IPS-18a (cell line): Measurements from ENCODE around the gene PEX12.
"Not testable (repeated sequence)": the region's sequence is repeated elsewhere in the genome, so short reads cannot be mapped to it uniquely, and the experiment has no call there.

Experiments used
- H3K27ac ChIP-seq: one replicate; pipeline ENCODE4 v1.5.1; 2013; ENCODE audit warnings: low read length
- H3K27me3 ChIP-seq: one replicate; pipeline ENCODE4 v1.6.1; 2013; ENCODE audit warnings: mild to moderate bottlenecking, low read length; ENCODE audit not compliant: control insufficient read depth, insufficient read depth
- H3K36me3 ChIP-seq: one replicate; pipeline ENCODE4 v1.6.1; 2013; ENCODE audit warnings: low read depth, low read length; ENCODE audit not compliant: control insufficient read depth
- H3K4me1 ChIP-seq: one replicate; pipeline ENCODE4 v1.6.1; 2013; ENCODE audit warnings: low read depth, low read length; ENCODE audit not compliant: control insufficient read depth
- H3K4me3 ChIP-seq: one replicate; pipeline ENCODE4 v1.5.1; 2013; ENCODE audit warnings: low read length
- H3K9ac ChIP-seq: one replicate; pipeline ENCODE4 v1.6.1; 2013; ENCODE audit warnings: mild to moderate bottlenecking, low read length, moderate library complexity
- H3K9me3 ChIP-seq: one replicate; pipeline ENCODE4 v1.6.1; 2013; ENCODE audit warnings: low read depth, low read length; ENCODE audit not compliant: control insufficient read depth

Gene PEX12

GRCh38 chr17:35546487-35546886, 31.9 kb downstream of the PEX12 start:
- no peaks in the 10 kb centered on the region for H3K36me3 ChIP-seq
- no peaks in the 10 kb centered on the region for H3K4me1 ChIP-seq
- no peak overlapping the region for H3K9ac ChIP-seq
- H3K27me3 ChIP-seq, result no peaks in the 10 kb centered on the region
- no peak overlapping the region for H3K4me3 ChIP-seq
- no peaks in the 10 kb centered on the region for H3K9me3 ChIP-seq
- H3K27ac ChIP-seq, result no peak overlapping the region

DNA sequence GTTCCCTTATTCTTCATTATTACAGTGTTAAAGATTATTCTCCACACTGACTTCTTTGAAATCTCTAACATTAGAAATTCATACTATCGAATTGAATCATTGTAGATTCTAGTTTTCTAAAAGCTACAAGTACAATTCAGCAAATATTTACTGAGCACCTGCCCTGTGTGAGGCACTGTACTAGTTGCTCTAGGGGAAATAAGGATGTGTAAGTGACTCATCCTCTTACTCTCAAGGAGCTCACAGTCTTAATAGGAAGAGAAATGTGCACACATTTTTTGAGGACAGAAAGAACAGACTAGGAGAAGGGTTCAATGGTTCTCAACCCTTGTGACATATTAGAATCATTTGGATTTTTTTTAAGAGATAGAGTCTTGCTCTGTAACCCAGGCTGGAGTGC, 33.2 kb downstream of the PEX12 start:
- no peak overlapping the region for H3K9ac ChIP-seq
- no peak overlapping the region for H3K27ac ChIP-seq
- no peaks in the 10 kb centered on the region for H3K4me1 ChIP-seq
- no peaks in the 10 kb centered on the region for H3K36me3 ChIP-seq
- no peaks in the 10 kb centered on the region for H3K27me3 ChIP-seq
- no peaks in the 10 kb centered on the region for H3K9me3 ChIP-seq
- H3K4me3 ChIP-seq, result no peak overlapping the region

DNA sequence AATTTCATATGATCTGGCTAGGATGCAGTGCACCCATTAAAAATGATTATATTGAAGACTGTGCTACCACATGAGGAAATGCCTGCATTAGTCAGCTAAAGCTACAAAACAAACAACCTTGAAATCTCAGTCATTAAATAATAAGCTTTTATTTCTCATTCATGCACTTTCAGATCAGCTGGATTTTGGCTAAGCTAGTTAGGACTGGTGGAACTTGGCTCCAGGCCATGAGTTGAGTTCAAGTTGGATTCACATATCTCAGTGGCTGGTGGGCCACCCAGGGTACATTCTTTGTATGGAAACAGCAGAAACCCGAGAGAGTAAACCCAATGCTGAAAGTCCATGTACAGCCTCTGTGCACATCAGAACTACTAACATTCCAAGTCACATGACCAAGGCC, 34.5 kb downstream of the PEX12 start:
- no peak overlapping the region for H3K27ac ChIP-seq
- H3K9me3 ChIP-seq, result no peaks in the 10 kb centered on the region
- H3K9ac ChIP-seq, result no peak overlapping the region
- H3K4me1 ChIP-seq, result no peaks in the 10 kb centered on the region
- no peaks in the 10 kb centered on the region for H3K27me3 ChIP-seq
- H3K4me3 ChIP-seq, result no peak overlapping the region
- no peaks in the 10 kb centered on the region for H3K36me3 ChIP-seq

DNA sequence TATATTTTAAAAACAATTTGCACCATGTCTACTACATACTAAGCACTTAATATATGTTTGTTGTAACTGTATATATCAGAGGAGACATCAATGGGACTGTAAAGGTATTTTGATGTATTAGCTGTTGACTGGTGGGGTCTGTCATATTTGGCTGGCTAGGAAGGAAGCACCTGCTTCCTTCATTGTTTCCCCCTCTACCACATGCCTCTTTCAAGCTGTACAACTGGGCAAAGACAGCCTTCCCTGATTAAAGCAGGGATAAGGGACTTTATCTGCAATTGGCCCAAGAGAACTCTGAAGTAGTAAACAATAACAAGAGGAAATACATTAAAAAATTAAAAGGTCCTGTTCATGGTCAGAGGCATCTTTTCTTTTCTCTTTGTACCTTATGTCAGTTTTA, 35.4 kb downstream of the PEX12 start:
- no peak overlapping the region for H3K4me3 ChIP-seq
- H3K27ac ChIP-seq, result no peak overlapping the region
- no peaks in the 10 kb centered on the region for H3K4me1 ChIP-seq
- H3K27me3 ChIP-seq, result no peaks in the 10 kb centered on the region
- no peaks in the 10 kb centered on the region for H3K36me3 ChIP-seq
- H3K9me3 ChIP-seq, result no peaks in the 10 kb centered on the region
- H3K9ac ChIP-seq, result no peak overlapping the region

DNA sequence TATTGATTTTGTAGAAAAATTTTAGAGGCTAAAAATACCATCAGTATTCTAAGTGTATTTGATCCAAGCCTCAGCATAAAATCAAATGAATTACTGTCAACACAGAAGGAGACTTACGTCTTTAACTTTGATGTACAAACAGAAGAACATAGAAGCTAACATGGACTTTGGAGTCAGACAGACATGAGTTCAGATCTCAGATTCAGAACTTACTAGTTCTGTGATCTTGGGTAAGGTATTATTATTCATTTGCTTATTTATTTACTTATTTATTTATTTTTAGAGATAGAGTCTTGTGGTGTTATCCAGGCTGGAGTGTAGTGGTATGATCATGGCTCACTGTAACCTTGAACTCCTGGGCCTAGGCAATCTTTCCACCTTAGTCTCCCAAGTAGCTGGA, 36.9 kb downstream of the PEX12 start:
- Histone ChIP-seq H3K36me3 (no peaks in the 10 kb centered on the region), H3K9ac (no peak overlapping the region), H3K4me3 (no peak overlapping the region), H3K4me1 (no peaks in the 10 kb centered on the region), H3K9me3 (no peaks in the 10 kb centered on the region), H3K27ac (no peak overlapping the region), H3K27me3 (no peaks in the 10 kb centered on the region)

- Histone ChIP-seq H3K9ac (no peak overlapping the region), H3K36me3 (no peaks in the 10 kb centered on the region)
Observed at GRCh38 chr17:35540589-35541404, 37.6 kb downstream of the PEX12 start.

GRCh38 chr17:35539659-35540026, 38.7 kb downstream of the PEX12 start:
- H3K27me3 ChIP-seq, result no peaks in the 10 kb centered on the region
- H3K36me3 ChIP-seq, result no peaks in the 10 kb centered on the region
- no peaks in the 10 kb centered on the region for H3K4me1 ChIP-seq
- no peak overlapping the region for H3K4me3 ChIP-seq
- no peak overlapping the region for H3K9ac ChIP-seq
- H3K27ac ChIP-seq, result no peak overlapping the region
- no peaks in the 10 kb centered on the region for H3K9me3 ChIP-seq

More at GRCh38 chr17:35540589-35541404, 37.6 kb downstream of the PEX12 start:
- Histone ChIP-seq H3K9me3 (no peaks in the 10 kb centered on the region), H3K4me3 (no peak overlapping the region), H3K27ac (no peak overlapping the region), H3K27me3 (no peaks in the 10 kb centered on the region), H3K4me1 (no peaks in the 10 kb centered on the region)

GRCh38 chr17:35537601-35538141, 40.7 kb downstream of the PEX12 start, which contains the start of gene SLFN12L:
SLFN12L (minus strand) TSS chr17:35537678; CDS start chr17:35522364, 15,314 bp downstream.
- no peaks in the 10 kb centered on the region for H3K9me3 ChIP-seq
- H3K4me1 ChIP-seq, result no peaks in the 10 kb centered on the region
- no peaks in the 10 kb centered on the region for H3K36me3 ChIP-seq
- no peak within 1 kb of the TSS for H3K9ac ChIP-seq
- no peak within 1 kb of the TSS for H3K4me3 ChIP-seq
- no peaks in the 10 kb centered on the region for H3K27me3 ChIP-seq
- no peak within 1 kb of the TSS for H3K27ac ChIP-seq

DNA sequence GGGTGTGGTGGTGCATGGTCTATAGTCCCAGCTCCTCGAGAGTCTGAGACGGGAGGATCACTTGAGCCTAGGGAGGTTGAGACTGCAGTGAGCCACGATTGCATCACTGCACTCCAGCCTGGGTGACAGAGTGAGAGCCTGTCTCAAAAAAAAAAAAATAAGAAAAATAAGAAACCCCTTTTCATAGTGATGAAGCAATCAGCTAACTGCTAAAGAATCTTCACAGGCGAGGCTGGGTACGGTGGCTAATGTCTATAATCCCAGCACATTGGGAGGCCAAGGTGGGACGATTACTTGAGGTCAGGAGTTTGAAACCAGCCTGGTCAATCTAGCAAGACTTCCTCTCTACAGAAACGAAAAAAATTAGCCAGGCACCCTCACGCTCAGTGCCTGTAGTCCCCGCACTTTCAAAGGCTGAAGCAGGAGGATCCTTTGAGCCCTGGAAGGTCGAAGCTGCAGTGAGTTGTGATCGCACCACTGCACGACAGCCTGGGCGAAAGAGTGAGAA, 41.7 kb downstream of the PEX12 start:
- Histone ChIP-seq H3K9ac (no peak overlapping the region), H3K9me3 (no peaks in the 10 kb centered on the region), H3K27me3 (no peaks in the 10 kb centered on the region), H3K36me3 (no peaks in the 10 kb centered on the region), H3K4me1 (no peaks in the 10 kb centered on the region), H3K27ac (no peak overlapping the region), H3K4me3 (no peak overlapping the region)

DNA sequence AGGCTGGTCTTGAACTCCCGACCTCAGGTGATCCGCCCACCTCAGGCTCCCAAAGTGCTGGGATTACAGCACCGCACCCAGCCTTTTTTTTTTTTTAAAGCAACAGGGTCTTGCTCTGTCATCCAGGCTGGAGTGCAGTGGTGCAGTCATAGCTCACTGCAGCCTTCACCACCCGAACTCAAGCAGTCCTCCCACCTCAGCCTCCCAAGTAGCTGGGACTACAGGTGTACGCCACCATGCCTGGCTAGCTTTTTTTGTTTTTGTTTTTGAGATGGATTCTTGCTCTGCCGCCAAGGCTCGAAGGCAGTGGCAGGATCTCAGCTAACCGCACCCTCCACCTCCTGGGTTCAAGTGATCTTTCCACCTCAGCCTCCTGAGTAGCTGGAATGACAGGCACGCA, 43.0 kb downstream of the PEX12 start:
- H3K27me3 ChIP-seq, H3K9ac ChIP-seq, H3K27ac ChIP-seq, H3K4me1 ChIP-seq, H3K4me3 ChIP-seq, H3K9me3 ChIP-seq, H3K36me3 ChIP-seq: not testable (repeated sequence)

GRCh38 chr17:35534576-35535093, 43.7 kb downstream of the PEX12 start:
- no peaks in the 10 kb centered on the region for H3K4me1 ChIP-seq
- no peak overlapping the region for H3K4me3 ChIP-seq
- no peak overlapping the region for H3K9ac ChIP-seq

GRCh38 chr17:35531160-35531559, 47.2 kb downstream of the PEX12 start:
- H3K9me3 ChIP-seq, result no peaks in the 10 kb centered on the region
- no peaks in the 10 kb centered on the region for H3K36me3 ChIP-seq
- H3K4me3 ChIP-seq, result no peak overlapping the region
- H3K27ac ChIP-seq, result no peak overlapping the region
- no peaks in the 10 kb centered on the region for H3K27me3 ChIP-seq
- no peaks in the 10 kb centered on the region for H3K4me1 ChIP-seq
- H3K9ac ChIP-seq, result no peak overlapping the region

More at GRCh38 chr17:35534576-35535093, 43.7 kb downstream of the PEX12 start:
- no peaks in the 10 kb centered on the region for H3K27me3 ChIP-seq
- H3K9me3 ChIP-seq, result no peaks in the 10 kb centered on the region
- H3K27ac ChIP-seq, result no peak overlapping the region
- H3K36me3 ChIP-seq, result no peaks in the 10 kb centered on the region
